Lower lobe of right lung (tissue), 2 donors: Measurements from ENCODE around the gene CHRNB4. TPM values are rescaled to one million over a fixed set of nuclear protein-coding genes. Genes with fewer than 3 reads are reported as not detected.
A peak's percentile ranks its signal among the peaks of the same experiment; 100 is the strongest.

ENCODE experiments used
- ATAC-seq, 2 donors: fragments of 200-7000 bp; cut with Tn5 transposase; one replicate each; pipeline ENCODE4 v1.9.1; 2020 to 2022; ENCODE audit warnings: mild to moderate bottlenecking in 2 of 2, moderate library complexity in 2 of 2
- DNase-seq: peaks from one replicate; pipeline ENCODE4 v3.0.0-alpha.2; 2020
- H3K27ac ChIP-seq: fragments of 200-600 bp; one replicate; pipeline ENCODE4 v1.8.0; 2022
- H3K27me3 ChIP-seq: fragments of 200-600 bp; one replicate; pipeline ENCODE4 v1.8.0; 2022; ENCODE audit warnings: low read depth
- H3K36me3 ChIP-seq: fragments of 200-600 bp; one replicate; pipeline ENCODE4 v1.8.0; 2022; ENCODE audit warnings: mild to moderate bottlenecking
- H3K4me1 ChIP-seq: fragments of 200-600 bp; one replicate; pipeline ENCODE4 v1.8.0; 2022
- H3K4me3 ChIP-seq: fragments of 200-600 bp; one replicate; pipeline ENCODE4 v1.8.0; 2022; ENCODE audit warnings: mild to moderate bottlenecking
- H3K9me3 ChIP-seq: fragments of 200-600 bp; one replicate; pipeline ENCODE4 v1.8.0; 2022
- intact Hi-C: fragments of 100-400 bp; cut with DNase I; formaldehyde crosslinking; loops from one replicate; pipeline ENCODE4 v1.11.0; 2022
- total RNA-seq: library from RNA; stranded (reverse); fragmentation: NEBNext Ultra II Directional; extraction: Animal tissue kit (Norgen Biotek cat#: 25700); gene quantifications from one replicate; pipeline ENCODE4 v1.2.1, GENCODE V29; 2021
- TF ChIP-seq, protein P1 (sequence below): fragments of 200-600 bp; IDR thresholded peaks from one replicate; pipeline ENCODE4 v1.8.0; 2022; ENCODE audit warnings: antibody characterized with exemption, mild to moderate bottlenecking
- donor health status: DM: no; HTN: yes; CAD: no; lungs with severe emphysema.

CHRNB4 gene
- total RNA-seq, 1 donor from 2014 or later = not detected

DNA sequence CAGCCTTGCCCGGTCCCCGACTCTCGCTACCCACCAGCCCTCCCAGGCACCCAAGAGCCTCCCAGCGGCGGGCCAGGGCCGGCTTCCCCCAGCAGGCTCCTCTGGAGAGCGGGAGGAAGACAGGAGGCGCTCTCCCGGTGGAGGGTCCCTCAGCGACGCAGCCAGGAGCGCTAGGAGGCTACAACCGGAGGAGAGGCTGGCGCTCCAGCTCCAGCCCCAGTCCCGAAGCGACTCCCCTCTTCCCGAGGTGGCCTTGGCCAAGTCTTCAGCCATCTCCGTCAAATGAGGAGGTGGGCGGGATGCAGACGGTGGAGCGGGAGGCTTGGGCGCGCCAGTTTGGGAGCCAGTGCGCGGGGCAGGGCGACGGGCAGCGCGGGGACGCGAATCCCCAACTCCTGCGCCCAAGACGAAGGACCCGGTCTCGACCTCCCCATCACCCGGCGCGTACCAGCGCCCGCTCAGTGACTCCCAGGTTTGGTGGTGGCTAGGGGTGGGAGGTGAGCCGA is 20.9 kb downstream of the CHRNB4 start:
- Histone ChIP-seq H3K27ac (no peak overlapping the region), H3K4me3 (peak overlapping the region; percentile 28), H3K27me3 (peaks cover 56% of the 10 kb centered on the region), H3K4me1 (peaks cover 15% of the 10 kb centered on the region), H3K36me3 (no peaks in the 10 kb centered on the region), H3K9me3 (no peaks in the 10 kb centered on the region)
- TF ChIP-seq, protein P1, sequence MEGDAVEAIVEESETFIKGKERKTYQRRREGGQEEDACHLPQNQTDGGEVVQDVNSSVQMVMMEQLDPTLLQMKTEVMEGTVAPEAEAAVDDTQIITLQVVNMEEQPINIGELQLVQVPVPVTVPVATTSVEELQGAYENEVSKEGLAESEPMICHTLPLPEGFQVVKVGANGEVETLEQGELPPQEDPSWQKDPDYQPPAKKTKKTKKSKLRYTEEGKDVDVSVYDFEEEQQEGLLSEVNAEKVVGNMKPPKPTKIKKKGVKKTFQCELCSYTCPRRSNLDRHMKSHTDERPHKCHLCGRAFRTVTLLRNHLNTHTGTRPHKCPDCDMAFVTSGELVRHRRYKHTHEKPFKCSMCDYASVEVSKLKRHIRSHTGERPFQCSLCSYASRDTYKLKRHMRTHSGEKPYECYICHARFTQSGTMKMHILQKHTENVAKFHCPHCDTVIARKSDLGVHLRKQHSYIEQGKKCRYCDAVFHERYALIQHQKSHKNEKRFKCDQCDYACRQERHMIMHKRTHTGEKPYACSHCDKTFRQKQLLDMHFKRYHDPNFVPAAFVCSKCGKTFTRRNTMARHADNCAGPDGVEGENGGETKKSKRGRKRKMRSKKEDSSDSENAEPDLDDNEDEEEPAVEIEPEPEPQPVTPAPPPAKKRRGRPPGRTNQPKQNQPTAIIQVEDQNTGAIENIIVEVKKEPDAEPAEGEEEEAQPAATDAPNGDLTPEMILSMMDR = no peak
- no peak for DNase-seq
- no peak for ATAC-seq
- intact Hi-C loops = no loop called here

DNA sequence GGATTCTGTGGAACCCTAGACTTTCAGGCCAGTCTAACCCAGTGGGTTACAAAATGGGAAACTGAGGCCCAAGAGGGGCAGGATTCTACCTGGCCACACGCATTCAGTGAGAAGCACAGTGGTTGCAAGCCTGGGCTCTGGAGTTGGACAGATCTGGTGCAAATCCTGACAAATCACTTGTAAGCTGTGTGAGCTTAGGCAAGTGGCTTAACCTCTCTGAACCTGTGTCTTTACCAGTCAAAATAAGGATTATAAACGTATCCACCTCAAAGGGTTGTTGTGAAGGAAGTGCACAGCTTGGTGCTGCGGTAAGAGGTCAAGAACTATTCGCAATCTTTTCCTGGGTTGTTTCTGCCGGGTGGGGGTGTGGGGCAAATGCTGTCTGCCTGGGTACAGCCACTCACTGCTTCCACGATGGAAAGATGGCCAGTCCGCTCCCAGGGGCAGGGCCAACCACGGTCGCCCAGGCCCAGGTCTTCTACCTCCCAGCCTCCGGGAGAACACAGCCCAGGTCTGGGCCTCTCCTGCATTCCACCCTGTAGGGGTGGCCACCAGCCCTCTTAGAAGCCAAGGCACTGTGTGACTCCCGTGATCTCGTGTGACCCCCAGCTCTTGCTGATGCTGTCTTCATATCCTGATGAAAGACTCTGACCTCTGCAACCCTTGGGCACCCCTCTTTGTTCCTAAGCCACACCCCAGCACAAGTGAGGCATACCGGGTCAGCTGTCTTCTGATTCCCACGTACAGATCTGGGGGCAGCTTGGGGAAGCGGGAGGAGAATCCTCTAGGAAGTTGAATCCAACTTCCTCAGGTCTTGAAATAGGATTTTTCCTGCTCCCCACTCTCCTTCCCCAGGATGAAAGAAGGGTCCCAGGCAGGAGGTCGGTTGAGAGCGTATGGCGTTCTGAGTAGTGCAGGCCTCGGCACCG is 21.7 kb downstream of the CHRNB4 start:
- no peak overlapping the region for H3K27ac ChIP-seq
- DNase-seq = no peak
- H3K4me3 ChIP-seq = no peak overlapping the region
- H3K36me3 ChIP-seq = no peaks in the 10 kb centered on the region
- no peak for ATAC-seq
- no peaks in the 10 kb centered on the region for H3K9me3 ChIP-seq
- peaks cover 55% of the 10 kb centered on the region for H3K27me3 ChIP-seq
- peaks cover 15% of the 10 kb centered on the region for H3K4me1 ChIP-seq
- intact Hi-C loops = no loop called here
- TF ChIP-seq, protein P1 = no peak

DNA sequence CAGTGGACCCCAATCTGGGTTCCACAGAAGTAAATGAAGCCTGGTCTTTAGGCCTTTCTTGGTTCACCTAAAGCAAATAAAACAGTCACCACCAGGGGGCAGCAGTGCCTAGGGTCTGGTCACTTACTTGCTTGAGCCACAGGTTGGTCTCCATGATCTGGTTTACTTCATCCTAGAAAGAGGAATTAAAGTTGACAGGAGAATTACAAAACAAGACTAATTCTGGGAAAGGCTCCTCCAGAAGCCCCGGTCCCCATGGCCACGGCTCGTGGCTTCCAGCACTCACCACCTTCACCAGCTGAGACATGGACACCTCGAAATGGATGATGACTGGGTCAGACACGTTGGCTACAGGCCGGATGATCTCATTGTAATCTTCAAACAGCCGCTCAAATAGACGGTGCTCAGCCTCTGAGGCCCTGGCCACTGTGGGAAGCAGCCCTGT is 22.5 kb downstream of the CHRNB4 start:
- TF ChIP-seq, protein P1 = peak; percentile 80
- Histone ChIP-seq H3K27ac (no peak overlapping the region), H3K36me3 (no peaks in the 10 kb centered on the region), H3K4me3 (no peak overlapping the region), H3K4me1 (peaks cover 15% of the 10 kb centered on the region), H3K27me3 (peaks cover 49% of the 10 kb centered on the region), H3K9me3 (no peaks in the 10 kb centered on the region)
- intact Hi-C loops = no loop called here
- ATAC-seq (peak; percentile 81 to 86), DNase-seq (peak; percentile 80)

DNA sequence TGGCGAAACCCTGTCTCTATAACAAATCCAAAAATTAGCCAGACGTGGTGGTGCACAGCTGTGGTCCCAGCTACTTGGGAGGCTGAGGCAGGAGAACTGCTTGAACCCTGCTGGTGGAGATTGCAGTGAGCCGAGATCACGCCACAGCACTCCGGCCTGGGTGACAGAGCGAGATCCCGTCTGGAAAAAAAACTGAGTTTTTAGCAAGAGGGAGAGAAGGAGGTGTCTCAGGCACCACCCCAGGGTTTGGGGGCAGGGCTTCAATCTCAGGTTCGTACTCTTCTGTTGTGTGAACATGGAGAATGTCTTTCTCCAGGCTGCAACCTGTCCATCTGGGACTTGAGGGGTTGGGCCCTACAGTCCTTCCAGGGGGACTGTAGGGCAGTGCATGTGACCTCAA is 22.9 kb downstream of the CHRNB4 start:
- no peaks in the 10 kb centered on the region for H3K36me3 ChIP-seq
- DNase-seq (no peak), ATAC-seq (peak in 1 of 2 donors; percentile 14)
- intact Hi-C loops = no loop called here
- peaks cover 15% of the 10 kb centered on the region for H3K4me1 ChIP-seq
- H3K27ac ChIP-seq = no peak overlapping the region
- no peak overlapping the region for H3K4me3 ChIP-seq
- TF ChIP-seq, protein P1 = no peak
- peaks cover 45% of the 10 kb centered on the region for H3K27me3 ChIP-seq
- H3K9me3 ChIP-seq = no peaks in the 10 kb centered on the region

DNA sequence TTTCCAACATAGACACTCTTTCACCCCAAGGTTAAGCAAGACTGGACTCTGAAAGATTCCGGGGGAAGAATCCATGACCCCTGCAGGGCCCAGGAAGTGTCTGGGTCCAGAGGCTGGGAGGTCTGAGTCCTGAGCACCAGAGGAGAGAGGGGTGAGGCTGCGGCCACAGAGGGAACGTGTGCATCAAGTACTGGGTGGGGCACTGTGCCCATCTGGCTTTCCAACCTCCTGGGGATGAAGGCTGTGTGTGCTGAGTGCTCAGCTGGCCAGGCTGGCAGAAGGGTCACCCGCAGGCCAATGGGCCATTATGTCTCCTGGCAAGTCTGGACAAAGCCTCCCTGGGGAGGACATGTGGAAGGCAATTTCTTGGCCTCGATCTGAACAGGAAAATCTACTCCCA is 23.5 kb downstream of the CHRNB4 start:
- intact Hi-C loops = no loop called here

More for the DNA sequence above, 23.5 kb downstream of the CHRNB4 start:
- Histone ChIP-seq H3K36me3 (no peaks in the 10 kb centered on the region), H3K27ac (no peak overlapping the region), H3K4me1 (peaks cover 15% of the 10 kb centered on the region), H3K27me3 (peaks cover 40% of the 10 kb centered on the region), H3K9me3 (no peaks in the 10 kb centered on the region), H3K4me3 (no peak overlapping the region)
- TF ChIP-seq, protein P1 = no peak
- ATAC-seq (no peak), DNase-seq (no peak)
